Bladder microvascular endothelial cell (primary cell): Measurements from ENCODE around the gene TMEM244. TPM values are rescaled to one million over a fixed set of nuclear protein-coding genes. Genes with fewer than 3 reads are reported as not detected.

Source experiments
- total RNA-seq: library from RNA; depleted of rRNA; stranded (reverse); fragments of >200 nt; gene quantifications from 2 replicates; pipeline ENCODE4 v1.2.3, GENCODE V29; 2014

The TMEM244 gene, protein sequence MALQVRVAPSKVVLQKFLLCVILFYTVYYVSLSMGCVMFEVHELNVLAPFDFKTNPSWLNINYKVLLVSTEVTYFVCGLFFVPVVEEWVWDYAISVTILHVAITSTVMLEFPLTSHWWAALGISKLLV
- not detected in 2 replicates for total RNA-seq

GRCh38 chr6:129860908-129861665 is at the start of gene TMEM244:
TSS of gene TMEM244 (minus strand) at chr6:129861315. CDS start at chr6:129861188, 127 bp downstream.

Other genes with a start within 250 kb of the TMEM244 start
- gene ARHGAP18, start 151.1 kb downstream of the TMEM244 start, total RNA-seq: 68.9 and 114 TPM in 2 replicates
- 15.9 and 41.6 TPM in 2 replicates for gene L3MBTL3, start 157.3 kb upstream of the TMEM244 start, total RNA-seq